OCI-LY7 (cell line): ENCODE results near the gene HCN3.

Source experiments
- EZH2phosphoT487 ChIP-seq: fragments of 200-600 bp; sonication (generic); IDR thresholded peaks from 2 replicates; pipeline ENCODE4 v1.6.1; 2018; ENCODE audit warnings: low read depth, borderline replicate concordance, mild to moderate bottlenecking, mixed run types, antibody characterized with exemption, low read length, moderate library complexity, mixed read lengths
- TF ChIP-seq, protein P1 (sequence below): fragments of 200-600 bp; sonication (generic); conservative IDR thresholded peaks from 2 replicates; pipeline ENCODE4 v1.5.1; 2014; ENCODE audit warnings: mild to moderate bottlenecking, antibody characterized with exemption, low read length, moderate library complexity, mixed read lengths

DNA sequence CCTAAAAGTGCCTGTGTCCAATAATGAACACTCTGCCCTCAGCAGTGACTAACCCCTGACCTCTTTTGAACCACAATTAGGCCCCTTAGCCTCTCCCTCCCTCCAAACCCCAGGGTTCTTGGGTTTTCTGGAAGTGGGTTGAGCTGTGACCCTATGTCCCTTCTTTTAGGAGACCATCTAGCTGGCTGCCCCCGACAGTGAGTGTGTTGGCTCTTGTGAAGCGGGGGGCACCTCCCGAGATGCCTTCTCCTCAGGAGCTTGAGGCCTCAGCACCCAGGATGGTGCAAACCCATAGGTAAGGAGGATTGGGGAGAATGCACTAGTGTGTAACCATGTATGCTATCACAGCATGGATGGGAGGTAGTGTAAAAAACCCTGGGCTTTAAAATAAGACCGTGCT, 50.7 kb downstream of the HCN3 start:
- TF ChIP-seq, protein P1, sequence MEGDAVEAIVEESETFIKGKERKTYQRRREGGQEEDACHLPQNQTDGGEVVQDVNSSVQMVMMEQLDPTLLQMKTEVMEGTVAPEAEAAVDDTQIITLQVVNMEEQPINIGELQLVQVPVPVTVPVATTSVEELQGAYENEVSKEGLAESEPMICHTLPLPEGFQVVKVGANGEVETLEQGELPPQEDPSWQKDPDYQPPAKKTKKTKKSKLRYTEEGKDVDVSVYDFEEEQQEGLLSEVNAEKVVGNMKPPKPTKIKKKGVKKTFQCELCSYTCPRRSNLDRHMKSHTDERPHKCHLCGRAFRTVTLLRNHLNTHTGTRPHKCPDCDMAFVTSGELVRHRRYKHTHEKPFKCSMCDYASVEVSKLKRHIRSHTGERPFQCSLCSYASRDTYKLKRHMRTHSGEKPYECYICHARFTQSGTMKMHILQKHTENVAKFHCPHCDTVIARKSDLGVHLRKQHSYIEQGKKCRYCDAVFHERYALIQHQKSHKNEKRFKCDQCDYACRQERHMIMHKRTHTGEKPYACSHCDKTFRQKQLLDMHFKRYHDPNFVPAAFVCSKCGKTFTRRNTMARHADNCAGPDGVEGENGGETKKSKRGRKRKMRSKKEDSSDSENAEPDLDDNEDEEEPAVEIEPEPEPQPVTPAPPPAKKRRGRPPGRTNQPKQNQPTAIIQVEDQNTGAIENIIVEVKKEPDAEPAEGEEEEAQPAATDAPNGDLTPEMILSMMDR: no peak
- no peak for TF ChIP-seq EZH2phosphoT487
